Neuronal stem cell (in vitro differentiated cells): ENCODE measurements around the gene ADSS1.

Experiments used
- DNase-seq: peaks from one replicate; pipeline ENCODE4 v3.0.0-alpha.2; 2013; ENCODE audit warnings: low spot score
- H2AFZ ChIP-seq: one replicate; pipeline ENCODE4 v1.6.1; 2013; ENCODE audit warnings: mild to moderate bottlenecking, low read length, inconsistent platforms
- H2AK5ac ChIP-seq: 2 replicates; pipeline ENCODE4 v1.6.1; 2013; ENCODE audit warnings: low read depth, mild to moderate bottlenecking, inconsistent platforms, low read length, moderate library complexity, mixed read lengths
- H2BK120ac ChIP-seq: 2 replicates; pipeline ENCODE4 v1.6.1; 2013; ENCODE audit warnings: low read depth, mild to moderate bottlenecking, inconsistent platforms, low read length, moderate library complexity, mixed read lengths
- H2BK12ac ChIP-seq: one replicate; pipeline ENCODE4 v1.6.1; 2013; ENCODE audit warnings: low read length, inconsistent platforms
- H2BK15ac ChIP-seq: 2 replicates; pipeline ENCODE4 v1.6.1; 2013; ENCODE audit warnings: mild to moderate bottlenecking, low read length, inconsistent platforms, mixed read lengths
- H2BK5ac ChIP-seq: one replicate; pipeline ENCODE4 v1.6.1; 2013; ENCODE audit warnings: inconsistent platforms, mild to moderate bottlenecking, low read length, moderate library complexity
- H3K14ac ChIP-seq: one replicate; pipeline ENCODE4 v1.6.1; 2013; ENCODE audit warnings: low read length, inconsistent platforms
- H3K18ac ChIP-seq: 2 replicates; pipeline ENCODE4 v1.6.1; 2013; ENCODE audit warnings: low read length, inconsistent platforms
- H3K23ac ChIP-seq: 2 replicates; pipeline ENCODE4 v1.6.1; 2013; ENCODE audit warnings: low read depth, mild to moderate bottlenecking, mixed read lengths, low read length, inconsistent platforms; ENCODE audit not compliant: poor library complexity
- H3K27ac ChIP-seq: replicated peaks from 3 replicates; pipeline ENCODE4 v1.5.1; 2013; ENCODE audit warnings: low read length, inconsistent platforms
- H3K27me3 ChIP-seq, 3 experiments: 2 replicates each; pipeline ENCODE4 v1.6.1; 2013; ENCODE audit warnings: low read length in 3 of 3, mild to moderate bottlenecking in 2 of 3, inconsistent platforms in 1 of 3, low read depth in 1 of 3, mixed read lengths in 1 of 3, moderate library complexity in 1 of 3; ENCODE audit not compliant: control insufficient read depth in 3 of 3, insufficient read depth in 3 of 3
- H3K36me3 ChIP-seq, 2 donors: replicated peaks in 1 of 2; 2 replicates each; pipeline ENCODE4 v1.6.1; 2013; ENCODE audit warnings: low read length in 2 of 2; ENCODE audit not compliant: control insufficient read depth in 2 of 2, insufficient read depth in 2 of 2
- H3K4ac ChIP-seq: 2 replicates; pipeline ENCODE4 v1.6.1; 2013; ENCODE audit warnings: inconsistent platforms, mild to moderate bottlenecking, low read length, moderate library complexity
- H3K4me1 ChIP-seq, 2 donors: 1 replicate in 1 of 2; 2 replicates in 1 of 2; pipeline ENCODE4 v1.6.1; 2013; ENCODE audit warnings: low read length in 2 of 2, low read depth in 1 of 2; ENCODE audit not compliant: control insufficient read depth in 2 of 2, insufficient read depth in 1 of 2
- H3K4me2 ChIP-seq: one replicate; pipeline ENCODE4 v1.6.1; 2013; ENCODE audit warnings: mild to moderate bottlenecking, low read length, inconsistent platforms; ENCODE audit not compliant: insufficient read depth, poor library complexity, severe bottlenecking
- H3K4me3 ChIP-seq, 2 donors: 2 replicates each; pipeline ENCODE4 v1.5.1; 2013; ENCODE audit warnings: low read length in 2 of 2, mild to moderate bottlenecking in 2 of 2, inconsistent platforms in 1 of 2, moderate library complexity in 1 of 2
- H3K79me1 ChIP-seq: one replicate; pipeline ENCODE4 v1.6.1; 2013; ENCODE audit warnings: low read depth, mild to moderate bottlenecking, inconsistent platforms, low read length, moderate library complexity
- H3K9ac ChIP-seq: one replicate; pipeline ENCODE4 v1.6.1; 2013; ENCODE audit warnings: mild to moderate bottlenecking, low read depth, low read length, inconsistent platforms; ENCODE audit not compliant: poor library complexity
- H3K9me3 ChIP-seq, 2 donors: replicated peaks in 1 of 2; 2 replicates each; pipeline versions ENCODE3 to v1.6.1; 2013; ENCODE audit warnings: low read length in 2 of 2, mild to moderate bottlenecking in 2 of 2, inconsistent platforms in 1 of 2, low read depth in 1 of 2, mixed read lengths in 1 of 2, moderate library complexity in 1 of 2; ENCODE audit not compliant: control insufficient read depth in 2 of 2, insufficient read depth in 1 of 2
- H4K8ac ChIP-seq: one replicate; pipeline ENCODE4 v1.6.1; 2013; ENCODE audit warnings: low read depth, mild to moderate bottlenecking, inconsistent platforms, low read length, moderate library complexity
- H4K91ac ChIP-seq: one replicate; pipeline ENCODE4 v1.6.1; 2013; ENCODE audit warnings: low read length, low read depth, mild to moderate bottlenecking, inconsistent platforms; ENCODE audit not compliant: poor library complexity
- WGBS, 2 donors: extraction: QIAGEN DNeasy Blood & Tissue Kit; methylation state at CpG; one replicate each; pipeline ENCODE4 v1.1.7; 2013; ENCODE audit warnings: missing lambda C conversion rate in 2 of 2, mixed read lengths in 1 of 2; ENCODE audit not compliant: insufficient read length in 2 of 2, insufficient replicate concordance in 1 of 2; ENCODE audit errors: extremely low coverage in 2 of 2; 5-methylcytosine and 5-hydroxymethylcytosine counted together

Gene ADSS1

DNA sequence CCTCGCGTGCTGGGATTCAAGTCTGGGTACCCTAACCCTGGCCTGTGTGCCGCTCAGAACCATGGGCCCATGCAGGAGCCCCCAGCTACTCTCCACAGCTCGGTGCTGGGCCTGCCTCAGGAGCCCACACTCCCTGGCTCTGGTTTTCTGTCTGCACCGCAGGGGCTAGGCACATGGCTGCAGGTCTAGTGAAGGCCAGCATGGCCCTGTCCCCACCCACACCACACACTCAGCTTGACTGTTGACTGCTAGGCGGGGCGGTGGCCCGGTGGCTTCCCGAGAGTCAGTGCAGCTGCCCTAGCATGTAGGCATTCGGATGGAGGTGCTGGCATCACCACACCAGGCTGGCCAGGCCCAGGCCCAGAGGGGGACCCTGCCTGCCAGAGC is 26.7 kb upstream of the ADSS1 start:
- Histone ChIP-seq H3K9ac (no peak overlapping the region), H2BK15ac (peak overlapping the region; percentile 19), H3K14ac (no peak overlapping the region), H2AK5ac (peak overlapping the region; percentile 84), H3K23ac (peak overlapping the region; percentile 73), H3K4me1 (peaks cover 13 to 25% of the 10 kb centered on the region in 2 donors), H3K18ac (peak overlapping the region; percentile 20), H2AFZ (no peak overlapping the region), H4K91ac (no peak overlapping the region), H3K4me3 (no peak overlapping the region), H2BK12ac (no peak overlapping the region), H3K9me3 (no peaks in the 10 kb centered on the region), H3K79me1 (peaks cover 30% of the 10 kb centered on the region), H2BK5ac (no peak overlapping the region), H3K36me3 (peaks cover 6 to 15% of the 10 kb centered on the region in 2 donors), H4K8ac (no peak overlapping the region), H3K27ac (no peak overlapping the region), H2BK120ac (no peak overlapping the region), H3K27me3 (no peaks in the 10 kb centered on the region), H3K4me2 (no peak overlapping the region), H3K4ac (peak overlapping the region; percentile 66)
- DNase-seq: no peak
- WGBS, 2 donors: no CpG with 5 or more reads among the region's 10 CpGs

DNA sequence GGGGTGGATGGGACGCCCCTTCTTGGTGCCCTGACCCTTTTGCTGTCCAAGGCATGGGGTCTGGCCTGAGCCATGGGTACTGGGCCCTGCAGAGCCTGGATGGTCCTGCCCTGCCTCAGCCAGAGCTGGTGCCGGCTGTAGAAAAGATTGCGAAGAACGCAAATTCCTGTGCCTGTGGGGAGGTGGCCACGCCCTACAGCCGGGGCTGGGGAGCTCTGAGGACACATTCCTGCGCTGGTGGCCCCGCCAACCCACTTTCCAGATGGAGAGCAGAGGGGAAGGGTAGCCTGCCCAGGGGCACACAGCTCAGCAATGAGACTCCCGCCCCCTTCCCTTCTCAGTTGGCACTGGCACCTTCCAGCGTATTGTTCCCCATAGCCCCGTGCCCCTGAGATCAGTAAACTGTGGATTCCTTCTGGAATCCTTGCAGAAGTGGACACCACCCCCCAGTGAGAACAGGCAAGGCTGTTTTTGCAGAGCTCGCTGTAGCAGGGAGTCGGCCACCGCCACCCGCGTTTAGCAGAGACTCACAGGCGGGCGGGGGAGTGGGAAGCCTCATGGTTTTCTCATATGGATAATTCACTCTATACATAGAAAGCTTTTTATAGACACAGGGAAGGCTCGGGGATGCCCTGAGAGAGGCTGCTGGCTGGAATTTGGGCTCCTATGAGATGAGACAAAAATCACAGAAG is 26.0 kb upstream of the ADSS1 start:
- peaks cover 13 to 25% of the 10 kb centered on the region in 2 donors for H3K4me1 ChIP-seq
- no peak overlapping the region for H3K4me2 ChIP-seq
- H2BK5ac ChIP-seq: peak overlapping the region; percentile 84
- H3K9ac ChIP-seq: no peak overlapping the region
- peaks cover 9 to 21% of the 10 kb centered on the region in 2 donors for H3K36me3 ChIP-seq
- H3K23ac ChIP-seq: no peak overlapping the region
- peak overlapping the region; percentile 66 for H3K4ac ChIP-seq
- H4K8ac ChIP-seq: peak overlapping the region; percentile 96
- H3K27me3 ChIP-seq: no peaks in the 10 kb centered on the region
- no peaks in the 10 kb centered on the region for H3K9me3 ChIP-seq
- peak overlapping the region; percentile 71 for H3K18ac ChIP-seq
- WGBS, 2 donors: no CpG with 5 or more reads among the region's 19 CpGs
- H2AFZ ChIP-seq: no peak overlapping the region
- H3K27ac ChIP-seq: peak overlapping the region; percentile 22
- H2AK5ac ChIP-seq: peak overlapping the region; percentile 84
- peak overlapping the region; percentile 22 for H2BK12ac ChIP-seq
- peak overlapping the region; percentile 89 for H3K14ac ChIP-seq
- H3K4me3 ChIP-seq: no peak overlapping the region
- peak overlapping the region; percentile 26 for H2BK15ac ChIP-seq
- H3K79me1 ChIP-seq: peaks cover 27% of the 10 kb centered on the region
- H4K91ac ChIP-seq: no peak overlapping the region
- no peak for DNase-seq
- no peak overlapping the region for H2BK120ac ChIP-seq

- Histone ChIP-seq H2BK5ac (peak overlapping the region; percentile 84), H2BK12ac (no peak overlapping the region), H3K79me1 (peaks cover 22% of the 10 kb centered on the region), H3K9me3 (peaks cover under 1 to 4% of the 10 kb centered on the region in 2 donors), H3K36me3 (peaks cover 15 to 29% of the 10 kb centered on the region in 2 donors), H3K23ac (peak overlapping the region; percentile 25), H3K4me3 (no peak overlapping the region), H3K9ac (no peak overlapping the region), H2BK15ac (no peak overlapping the region), H3K4ac (no peak overlapping the region), H4K8ac (no peak overlapping the region), H3K4me1 (peaks cover 13 to 25% of the 10 kb centered on the region in 2 donors), H4K91ac (no peak overlapping the region), H2BK120ac (no peak overlapping the region), H3K27ac (no peak overlapping the region), H2AFZ (no peak overlapping the region), H3K14ac (no peak overlapping the region), H2AK5ac (peak overlapping the region; percentile 71), H3K18ac (no peak overlapping the region), H3K4me2 (no peak overlapping the region), H3K27me3 (no peaks in the 10 kb centered on the region)
- WGBS, 2 donors: no CpG with 5 or more reads among the region's 24 CpGs
- no peak for DNase-seq
These were observed 25.2 kb upstream of the ADSS1 start for GRCh38 chr14:104698688-104699425.

DNA sequence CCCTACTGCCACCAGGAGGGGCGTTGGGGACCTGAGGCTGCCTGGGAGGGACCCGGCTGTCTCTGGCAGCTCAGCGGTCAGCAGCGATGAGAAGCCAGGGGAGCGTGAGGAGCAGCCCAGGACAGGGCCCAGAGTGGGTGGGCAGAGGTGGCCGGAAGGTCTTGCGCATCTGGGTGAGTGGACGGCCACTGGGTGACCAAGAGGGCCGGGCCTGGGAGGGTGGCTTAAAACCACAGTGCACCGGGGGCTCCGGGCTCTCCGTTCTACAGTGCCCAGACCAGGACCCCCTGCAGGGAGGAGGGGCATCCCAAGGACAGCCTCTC is 24.6 kb upstream of the ADSS1 start:
- Histone ChIP-seq H3K4me3 (no peak overlapping the region), H2BK15ac (no peak overlapping the region), H3K4me2 (no peak overlapping the region), H3K18ac (peak overlapping the region; percentile 53), H4K8ac (no peak overlapping the region), H2BK120ac (no peak overlapping the region), H3K4ac (no peak overlapping the region), H3K23ac (no peak overlapping the region), H3K9ac (no peak overlapping the region), H2AK5ac (peak overlapping the region; percentile 89), H3K79me1 (peaks cover 18% of the 10 kb centered on the region), H3K27me3 (peaks cover 0 to under 1% (median 0%) of the 10 kb centered on the region in 3 experiments), H2AFZ (no peak overlapping the region), H3K27ac (no peak overlapping the region), H3K14ac (peak overlapping the region; percentile 23), H3K36me3 (peaks cover 21 to 34% of the 10 kb centered on the region in 2 donors), H3K9me3 (peaks cover 6 to 9% of the 10 kb centered on the region in 2 donors), H2BK12ac (no peak overlapping the region), H2BK5ac (peak overlapping the region; percentile 84), H3K4me1 (peaks cover 10 to 21% of the 10 kb centered on the region in 2 donors), H4K91ac (no peak overlapping the region)
- no CpG with 5 or more reads among the region's 12 CpGs for WGBS, 2 donors
- no peak for DNase-seq
